Panc1 (cell line): ENCODE results near the gene B4GALNT4.

Experiments used
- POLR2AphosphoS5 ChIP-seq: IDR thresholded peaks from 2 replicates; pipeline ENCODE4 v1.6.1; 2012; ENCODE audit warnings: mild to moderate bottlenecking, low read depth, low read length, moderate library complexity
- SIN3A ChIP-seq: IDR thresholded peaks from 2 replicates; pipeline ENCODE4 v1.6.1; 2012; ENCODE audit warnings: low read depth, mild to moderate bottlenecking, low read length, moderate library complexity, borderline replicate concordance; ENCODE audit not compliant: insufficient read depth
- TF ChIP-seq, protein P1 (sequence below): fragments of 450-650 bp; IDR thresholded peaks from 2 replicates; pipeline ENCODE4 v1.5.1; 2017; ENCODE audit warnings: mild to moderate bottlenecking

DNA sequence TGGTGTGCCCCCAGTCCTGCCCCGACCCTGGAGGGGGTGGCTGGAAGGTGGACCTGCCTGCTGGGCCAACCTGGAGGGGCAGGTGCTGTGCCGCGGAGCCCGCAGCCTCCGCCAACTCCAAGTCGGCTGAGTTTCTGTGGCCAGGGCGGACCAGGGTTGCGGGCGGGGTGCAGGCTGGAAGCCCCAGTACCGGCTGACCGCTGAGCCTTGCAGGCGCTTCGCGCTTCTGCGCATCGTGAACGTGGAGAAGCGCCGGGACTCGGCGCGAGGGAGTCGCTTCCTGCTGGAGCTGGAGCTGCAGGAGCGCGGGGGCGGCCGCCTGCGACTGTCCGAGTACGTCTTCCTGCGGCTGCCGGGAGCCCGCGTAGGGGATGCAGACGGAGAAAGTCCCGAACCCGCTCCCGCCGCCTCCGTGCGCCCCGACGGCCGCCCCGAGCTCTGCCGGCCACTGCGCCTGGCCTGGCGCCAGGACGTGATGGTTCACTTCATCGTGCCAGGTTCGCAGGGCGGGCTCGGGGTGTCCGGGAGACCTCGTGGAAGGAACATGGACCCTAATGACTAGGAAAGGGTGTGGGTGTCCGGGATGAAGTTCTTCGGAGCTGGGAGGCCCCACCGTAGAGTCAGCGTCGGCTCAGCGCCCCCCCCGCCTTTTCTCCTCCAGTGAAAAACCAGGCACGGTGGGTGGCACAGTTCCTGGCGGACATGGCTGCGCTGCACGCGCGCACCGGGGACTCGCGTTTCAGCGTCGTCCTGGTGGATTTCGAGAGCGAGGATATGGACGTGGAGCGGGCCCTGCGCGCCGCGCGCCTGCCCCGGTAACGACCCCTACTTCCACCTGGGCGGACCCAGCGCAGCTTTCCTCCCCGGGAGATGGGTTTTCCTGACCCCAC, 10.2 kb downstream of the B4GALNT4 start:
- no peak for TF ChIP-seq SIN3A
- no peak for TF ChIP-seq POLR2AphosphoS5
- TF ChIP-seq, protein P1, sequence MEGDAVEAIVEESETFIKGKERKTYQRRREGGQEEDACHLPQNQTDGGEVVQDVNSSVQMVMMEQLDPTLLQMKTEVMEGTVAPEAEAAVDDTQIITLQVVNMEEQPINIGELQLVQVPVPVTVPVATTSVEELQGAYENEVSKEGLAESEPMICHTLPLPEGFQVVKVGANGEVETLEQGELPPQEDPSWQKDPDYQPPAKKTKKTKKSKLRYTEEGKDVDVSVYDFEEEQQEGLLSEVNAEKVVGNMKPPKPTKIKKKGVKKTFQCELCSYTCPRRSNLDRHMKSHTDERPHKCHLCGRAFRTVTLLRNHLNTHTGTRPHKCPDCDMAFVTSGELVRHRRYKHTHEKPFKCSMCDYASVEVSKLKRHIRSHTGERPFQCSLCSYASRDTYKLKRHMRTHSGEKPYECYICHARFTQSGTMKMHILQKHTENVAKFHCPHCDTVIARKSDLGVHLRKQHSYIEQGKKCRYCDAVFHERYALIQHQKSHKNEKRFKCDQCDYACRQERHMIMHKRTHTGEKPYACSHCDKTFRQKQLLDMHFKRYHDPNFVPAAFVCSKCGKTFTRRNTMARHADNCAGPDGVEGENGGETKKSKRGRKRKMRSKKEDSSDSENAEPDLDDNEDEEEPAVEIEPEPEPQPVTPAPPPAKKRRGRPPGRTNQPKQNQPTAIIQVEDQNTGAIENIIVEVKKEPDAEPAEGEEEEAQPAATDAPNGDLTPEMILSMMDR, result no peak
